Prostate gland (tissue), 2 donors: ENCODE measurements around the gene CNST. TPM values are rescaled to one million over a fixed set of nuclear protein-coding genes. Genes with fewer than 3 reads are reported as not detected.
"Not testable (repeated sequence)": the region's sequence is repeated elsewhere in the genome, so short reads cannot be mapped to it uniquely, and the experiment has no call there.

Source experiments
- DNase-seq: peaks from one replicate; pipeline ENCODE4 v3.0.0-alpha.2; 2019; ENCODE audit warnings: low spot score
- H3K27ac ChIP-seq, 2 donors: fragments of 200-600 bp; sonication (generic); 2 replicates each; pipeline ENCODE4 v1.5.1; 2017 to 2019
- H3K27me3 ChIP-seq: fragments of 200-600 bp; sonication (generic); replicated peaks from 2 replicates; pipeline ENCODE4 v1.5.1; 2019; ENCODE audit not compliant: insufficient read depth
- H3K36me3 ChIP-seq, 2 donors: fragments of 200-600 bp; sonication (generic); 1 replicate in 1 of 2; 2 replicates in 1 of 2; pipeline versions ENCODE4 v1.5.1 to v1.8.1; 2017 to 2019
- H3K4me1 ChIP-seq: fragments of 200-600 bp; sonication (generic); replicated peaks from 2 replicates; pipeline ENCODE4 v1.5.1; 2019
- H3K4me3 ChIP-seq, 2 donors: fragments of 200-600 bp; sonication (generic); 2 replicates each; pipeline ENCODE4 v1.5.1; 2017 to 2019
- H3K9me3 ChIP-seq: fragments of 200-600 bp; sonication (generic); 2 replicates; pipeline ENCODE4 v1.5.1; 2017
- POLR2A ChIP-seq: fragments of 450-650 bp; IDR thresholded peaks from one replicate; pipeline ENCODE4 v1.6.1; 2016; ENCODE audit warnings: antibody characterized with exemption, mild to moderate bottlenecking
- POLR2AphosphoS5 ChIP-seq: sonication (generic); formaldehyde crosslinking; IDR thresholded peaks from one replicate; pipeline ENCODE4 v1.6.1; 2017; ENCODE audit warnings: antibody characterized with exemption
- WGBS: methylation state at CpG from one replicate; pipeline ENCODE4 v1.1.5; 2018; 5-methylcytosine and 5-hydroxymethylcytosine counted together
- intact Hi-C: fragments of 100-400 bp; cut with DNase I; formaldehyde crosslinking; loops from one replicate; pipeline ENCODE4 v1.14.2; 2022
- total RNA-seq, 2 donors: library from RNA; depleted of rRNA; stranded (reverse); fragments of >200 nt; gene quantifications; one replicate each; pipeline ENCODE4 v1.1.0, GENCODE V29; 2016
- TF ChIP-seq, protein P1 (sequence below), 4 experiments: fragments of 200-600 bp in 2 of 4; fragments of 450-650 bp in 2 of 4; sonication (generic) in 2 of 4; IDR thresholded peaks; 1 replicate in 3 of 4; 2 replicates in 1 of 4; pipeline ENCODE4 v1.5.1; 2016 to 2019; ENCODE audit warnings: antibody characterized with exemption in 4 of 4, mild to moderate bottlenecking in 2 of 4, moderate library complexity in 2 of 4

The CNST gene
- total RNA-seq, 2 donors from 2014 or later = 19.4 to 52.6 TPM

DNA sequence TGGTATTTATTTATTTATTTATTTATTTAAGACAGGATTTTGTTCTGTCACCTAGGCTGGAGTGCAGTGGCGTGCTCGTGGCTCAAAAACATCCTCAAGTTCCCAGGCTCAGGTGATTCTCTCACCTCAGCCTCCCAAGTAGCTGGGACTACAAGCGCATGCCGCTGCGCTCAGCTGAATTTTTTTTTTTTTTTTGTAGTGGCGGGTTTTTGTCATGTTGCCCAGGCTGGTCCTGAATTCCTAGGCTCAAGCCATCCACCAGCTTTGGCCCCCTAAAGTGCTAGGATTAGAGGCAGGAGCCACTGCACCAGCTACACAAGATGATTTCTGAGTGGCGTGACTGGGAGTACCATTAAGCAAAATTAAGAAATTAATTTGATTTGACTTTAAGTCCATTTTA, 31.7 kb downstream of the CNST start:
- intact Hi-C loops = no loop called here
- no peak for DNase-seq
- H3K4me3 ChIP-seq = no peak overlapping the region
- H3K4me1 ChIP-seq = no peaks in the 10 kb centered on the region
- no peaks in the 10 kb centered on the region for H3K27me3 ChIP-seq
- TF ChIP-seq POLR2A (no peak), POLR2AphosphoS5 (no peak)
- TF ChIP-seq, protein P1, sequence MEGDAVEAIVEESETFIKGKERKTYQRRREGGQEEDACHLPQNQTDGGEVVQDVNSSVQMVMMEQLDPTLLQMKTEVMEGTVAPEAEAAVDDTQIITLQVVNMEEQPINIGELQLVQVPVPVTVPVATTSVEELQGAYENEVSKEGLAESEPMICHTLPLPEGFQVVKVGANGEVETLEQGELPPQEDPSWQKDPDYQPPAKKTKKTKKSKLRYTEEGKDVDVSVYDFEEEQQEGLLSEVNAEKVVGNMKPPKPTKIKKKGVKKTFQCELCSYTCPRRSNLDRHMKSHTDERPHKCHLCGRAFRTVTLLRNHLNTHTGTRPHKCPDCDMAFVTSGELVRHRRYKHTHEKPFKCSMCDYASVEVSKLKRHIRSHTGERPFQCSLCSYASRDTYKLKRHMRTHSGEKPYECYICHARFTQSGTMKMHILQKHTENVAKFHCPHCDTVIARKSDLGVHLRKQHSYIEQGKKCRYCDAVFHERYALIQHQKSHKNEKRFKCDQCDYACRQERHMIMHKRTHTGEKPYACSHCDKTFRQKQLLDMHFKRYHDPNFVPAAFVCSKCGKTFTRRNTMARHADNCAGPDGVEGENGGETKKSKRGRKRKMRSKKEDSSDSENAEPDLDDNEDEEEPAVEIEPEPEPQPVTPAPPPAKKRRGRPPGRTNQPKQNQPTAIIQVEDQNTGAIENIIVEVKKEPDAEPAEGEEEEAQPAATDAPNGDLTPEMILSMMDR (IDR thresholded peaks at IDR 0.05) = no peak
- H3K27ac ChIP-seq = no peak overlapping the region
- no peaks in the 10 kb centered on the region for H3K36me3 ChIP-seq
- H3K9me3 ChIP-seq = no peaks in the 10 kb centered on the region
- WGBS = 95% methylated on average over 7 of the region's 7 CpGs

DNA sequence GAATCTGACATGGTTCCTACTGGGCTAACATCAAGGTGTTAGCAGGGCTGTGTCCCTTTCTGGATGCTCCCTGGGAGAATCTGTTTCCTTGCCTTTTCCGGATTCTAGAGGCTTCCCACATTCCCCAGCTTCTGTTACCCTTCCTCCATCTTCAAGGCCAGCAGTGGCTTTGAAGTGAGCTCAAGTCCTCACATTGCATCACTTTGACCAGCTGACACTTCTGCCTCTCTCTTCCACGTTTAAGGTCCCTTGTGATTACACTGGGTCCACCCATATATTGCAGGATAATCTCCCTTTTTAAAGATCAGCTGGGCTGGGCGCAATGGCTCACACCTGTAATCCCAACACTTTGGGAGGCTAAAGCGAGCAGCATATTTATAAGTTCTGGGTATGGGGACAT, 33.1 kb downstream of the CNST start:
- no peaks in the 10 kb centered on the region for H3K27me3 ChIP-seq
- no peaks in the 10 kb centered on the region for H3K9me3 ChIP-seq
- 86% methylated on average over 4 of the region's 4 CpGs for WGBS
- no peaks in the 10 kb centered on the region for H3K4me1 ChIP-seq
- no peak overlapping the region for H3K4me3 ChIP-seq
- TF ChIP-seq POLR2AphosphoS5 = no peak
- no peak for TF ChIP-seq POLR2A
- TF ChIP-seq, protein P1 (IDR thresholded peaks at IDR 0.05) = no peak
- no peak for DNase-seq
- no peak overlapping the region for H3K27ac ChIP-seq
- H3K36me3 ChIP-seq = no peaks in the 10 kb centered on the region
- intact Hi-C loops = no loop called here

DNA sequence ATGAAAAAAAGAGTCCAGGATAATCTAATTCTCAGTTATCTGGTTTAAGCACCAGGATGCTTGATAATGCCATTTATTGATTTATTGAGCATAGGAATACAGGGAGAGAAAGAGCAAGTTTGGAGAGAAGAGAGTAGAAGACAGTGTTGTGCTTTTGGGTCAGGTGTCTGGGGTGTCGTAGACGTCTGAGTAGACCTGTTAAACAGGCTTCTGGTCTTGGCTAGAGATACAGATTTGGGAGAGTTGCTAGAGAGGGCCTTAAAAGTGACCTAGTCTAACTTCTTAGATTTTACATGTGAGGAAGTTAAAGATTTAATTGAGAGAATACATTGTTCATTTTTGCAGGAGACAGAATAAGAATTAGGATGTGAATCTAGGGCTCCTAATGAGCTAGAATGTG, 34.3 kb downstream of the CNST start:
- no peak overlapping the region for H3K4me3 ChIP-seq
- DNase-seq = peak; percentile 17
- no peaks in the 10 kb centered on the region for H3K9me3 ChIP-seq
- whole genome bisulfite sequencing = 39% methylated on average over 2 of the region's 2 CpGs
- no peak overlapping the region for H3K27ac ChIP-seq
- no peaks in the 10 kb centered on the region for H3K4me1 ChIP-seq
- no peaks in the 10 kb centered on the region for H3K27me3 ChIP-seq
- intact Hi-C loops = no loop called here
- TF ChIP-seq POLR2A = no peak
- H3K36me3 ChIP-seq = no peaks in the 10 kb centered on the region

DNA sequence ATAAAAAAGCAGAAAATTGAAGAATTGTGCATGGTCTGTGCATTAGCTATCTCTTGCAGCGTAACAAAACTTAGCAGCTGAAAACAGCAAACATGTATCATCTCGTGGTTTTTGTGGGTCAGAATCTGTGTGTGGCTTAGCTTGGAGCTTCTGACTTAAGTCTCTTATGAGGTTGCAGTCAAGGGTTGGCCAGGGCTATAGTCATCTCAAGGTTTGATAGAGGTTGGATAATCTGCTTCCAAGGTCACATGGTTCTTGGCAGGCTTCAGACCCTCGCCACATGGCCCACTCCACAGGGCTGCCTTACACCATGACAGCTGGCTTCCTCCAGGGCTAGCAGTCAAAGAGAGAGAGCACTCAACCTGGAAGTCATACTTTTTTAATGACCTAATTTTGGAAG, 35.9 kb downstream of the CNST start:
- no peaks in the 10 kb centered on the region for H3K27me3 ChIP-seq
- 87% methylated on average over 3 of the region's 3 CpGs for WGBS
- no peak overlapping the region for H3K27ac ChIP-seq
- H3K4me3 ChIP-seq = no peak overlapping the region
- H3K9me3 ChIP-seq = no peaks in the 10 kb centered on the region
- intact Hi-C loops = no loop called here
- TF ChIP-seq, protein P1 (IDR thresholded peaks at IDR 0.05) = no peak
- TF ChIP-seq POLR2AphosphoS5 = no peak
- TF ChIP-seq POLR2A = no peak
- no peaks in the 10 kb centered on the region for H3K4me1 ChIP-seq
- no peaks in the 10 kb centered on the region for H3K36me3 ChIP-seq
- no peak for DNase-seq

DNA sequence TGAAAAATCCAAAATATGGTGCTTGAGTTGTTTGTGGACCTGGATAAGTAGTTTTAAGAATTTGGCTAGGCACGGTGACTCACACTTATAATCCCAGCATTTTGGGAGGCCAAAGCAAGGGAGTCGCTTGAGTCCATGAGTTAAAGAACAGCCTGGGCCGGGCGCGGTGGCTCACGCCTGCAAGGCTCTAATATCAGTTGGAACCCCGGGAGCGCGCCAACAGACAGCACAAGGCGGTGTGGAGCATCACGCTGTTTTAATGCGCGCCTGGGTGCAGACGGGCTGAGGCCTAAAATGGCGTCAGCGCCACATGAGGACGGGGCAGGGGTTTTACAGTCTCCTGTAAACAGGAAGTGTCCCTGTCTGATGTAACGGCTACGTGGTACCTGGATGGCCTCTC, 39.0 kb downstream of the CNST start:
- H3K4me3 ChIP-seq, H3K27me3 ChIP-seq, H3K4me1 ChIP-seq, intact Hi-C loops, H3K9me3 ChIP-seq, DNase-seq, H3K36me3 ChIP-seq, H3K27ac ChIP-seq: not testable (repeated sequence)
- 96% methylated on average over 19 of the region's 19 CpGs for WGBS

DNA sequence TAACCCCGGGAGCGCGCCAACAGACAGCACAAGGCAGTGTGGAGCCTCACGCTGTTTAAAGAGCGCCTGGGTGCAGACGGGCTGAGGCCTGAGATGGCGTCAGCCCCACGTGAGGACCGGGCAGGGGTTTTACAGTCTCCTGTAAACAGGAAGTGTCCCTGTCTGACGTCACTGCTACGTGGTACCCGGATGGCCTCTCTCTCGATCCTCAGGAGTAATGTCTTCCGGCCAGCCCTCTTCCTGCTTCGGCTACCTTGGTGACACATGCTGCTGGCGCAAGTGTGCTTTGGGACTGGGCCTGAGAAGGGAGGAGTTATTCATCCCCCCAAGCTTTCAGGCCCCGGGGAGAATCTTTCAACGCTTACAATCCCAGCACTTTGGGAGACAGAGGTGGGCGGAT, 41.2 kb downstream of the CNST start:
- WGBS = 92% methylated on average over 19 of the region's 19 CpGs
- Histone ChIP-seq H3K27ac (no peak overlapping the region), H3K36me3 (no peaks in the 10 kb centered on the region), H3K4me1 (no peaks in the 10 kb centered on the region), H3K27me3 (no peaks in the 10 kb centered on the region), H3K4me3 (no peak overlapping the region), H3K9me3 (no peaks in the 10 kb centered on the region)
- DNase-seq = no peak
- intact Hi-C loops = no loop called here
- TF ChIP-seq POLR2A = no peak
- TF ChIP-seq, protein P1 (IDR thresholded peaks at IDR 0.05) = no peak
- TF ChIP-seq POLR2AphosphoS5 = no peak
